Measurements from ENCODE around the gene RIT2.
"Not testable (repeated sequence)": the region's sequence is repeated elsewhere in the genome, so short reads cannot be mapped to it uniquely, and the experiment has no call there.

RIT2 gene

GRCh38 chr18:42814184-42814583 is 301.3 kb downstream of the RIT2 start:
- no peak for DNase-seq
- in situ Hi-C loops (cut with HindIII; ENCODE audit: low pct_ligation_motif_present, low pct_unique_long_range_greater_than_20kb, low sequenced_read_pairs) = no loop called here

DNA sequence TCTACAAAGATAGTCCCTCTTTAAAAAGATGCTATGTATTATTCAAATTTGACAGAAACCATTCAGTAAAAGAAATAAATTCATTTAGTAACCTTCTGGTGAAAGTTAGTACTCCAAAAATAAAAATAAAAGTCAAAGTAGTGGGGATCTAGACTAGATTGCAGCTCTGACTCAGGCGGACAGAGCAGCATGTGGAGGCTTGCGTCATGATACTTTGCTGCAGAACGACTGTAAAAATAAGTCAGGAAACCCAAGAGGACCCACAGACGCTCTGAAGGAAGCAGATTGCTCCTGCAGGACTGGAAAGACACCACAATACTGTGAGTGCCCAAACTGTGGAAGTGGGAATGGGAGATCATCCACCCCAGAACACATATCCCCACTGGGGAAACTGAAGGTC is 301.9 kb downstream of the RIT2 start:
- in situ Hi-C loops (cut with HindIII; ENCODE audit: low pct_ligation_motif_present, low pct_unique_long_range_greater_than_20kb, low sequenced_read_pairs) = no loop called here
- DNase-seq = no peak

DNA sequence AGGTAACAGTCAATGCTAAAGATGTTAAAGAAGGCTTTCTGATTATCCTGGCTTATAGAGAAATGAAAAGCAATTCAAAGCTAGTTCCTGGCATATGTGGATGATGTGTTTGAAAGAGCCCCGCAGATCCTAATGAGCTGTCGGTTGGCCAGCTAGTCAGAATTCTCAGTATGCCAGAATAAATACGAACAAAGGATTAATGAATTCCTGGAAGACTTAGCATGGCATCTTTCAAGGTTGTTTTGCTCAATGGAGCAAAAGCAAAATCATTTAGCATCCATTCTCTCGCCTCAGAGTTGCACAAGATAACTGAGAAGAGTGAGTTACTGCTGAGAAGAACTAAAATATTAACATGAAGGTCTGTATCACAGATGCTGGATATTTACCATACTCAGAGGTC is 307.6 kb downstream of the RIT2 start:
- no peak for DNase-seq
- in situ Hi-C loops (cut with HindIII; ENCODE audit: low pct_ligation_motif_present, low pct_unique_long_range_greater_than_20kb, low sequenced_read_pairs) = no loop called here

- in situ Hi-C loops (cut with HindIII; ENCODE audit: low pct_ligation_motif_present, low pct_unique_long_range_greater_than_20kb, low sequenced_read_pairs) = no loop called here
- no peak for DNase-seq
These were observed 313.8 kb downstream of the RIT2 start for GRCh38 chr18:42801706-42802105.

DNA sequence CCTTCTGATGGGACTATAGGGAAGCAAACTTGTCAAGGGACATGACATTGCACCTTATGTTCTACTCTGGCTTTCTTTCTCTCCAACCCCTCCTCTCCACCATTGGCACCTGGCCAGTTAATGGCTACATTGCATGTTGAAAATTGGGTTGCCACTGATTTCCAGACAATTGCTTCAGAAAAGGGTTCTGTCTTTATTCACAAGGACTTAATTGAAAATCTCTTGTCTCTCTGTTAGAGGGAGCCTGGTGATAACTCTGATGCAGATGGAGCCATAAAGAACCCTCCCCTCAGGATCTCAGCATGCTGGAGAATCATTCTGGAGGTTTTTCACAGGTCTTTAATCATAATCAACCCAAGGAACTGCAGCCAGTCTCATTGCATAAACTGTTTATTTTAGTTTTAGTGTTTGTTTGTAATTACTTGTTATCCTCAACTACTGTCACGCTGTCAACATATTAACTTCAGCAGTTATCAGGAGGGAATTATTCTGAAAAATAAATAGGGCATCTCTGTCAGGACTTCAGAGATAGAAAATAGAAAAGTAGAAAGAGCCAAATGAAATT is 316.8 kb downstream of the RIT2 start:
- in situ Hi-C loops (cut with HindIII; ENCODE audit: low pct_ligation_motif_present, low pct_unique_long_range_greater_than_20kb, low sequenced_read_pairs) = no loop called here
- no peak for DNase-seq

DNA sequence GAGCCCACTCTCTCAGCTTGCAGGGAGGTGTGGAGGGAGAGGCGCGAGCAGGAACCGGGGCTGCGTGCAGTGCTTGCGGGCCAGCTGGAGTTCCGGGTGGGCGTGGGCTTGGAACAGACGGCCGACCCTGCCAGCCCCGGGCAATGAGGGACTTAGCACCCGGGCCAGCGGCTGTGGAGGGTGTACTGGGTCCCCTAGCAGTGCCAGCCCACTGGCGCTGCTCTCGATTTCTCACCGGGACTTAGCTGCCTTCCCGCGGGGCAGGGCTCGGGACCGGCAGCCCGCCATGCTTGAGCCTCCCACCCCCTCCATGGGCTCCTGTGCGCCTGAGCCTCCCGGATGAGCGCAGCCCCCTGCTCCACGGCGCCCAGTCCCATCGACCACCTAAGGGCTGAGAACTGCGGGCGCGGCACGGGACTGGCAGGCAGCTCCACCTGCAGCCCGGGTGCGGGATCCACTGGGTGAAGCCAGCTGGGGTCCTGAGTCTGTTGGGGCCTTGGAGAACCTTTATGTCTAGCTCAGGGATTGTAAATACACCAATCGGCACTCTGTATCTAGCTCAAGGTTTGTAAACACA is 320.2 kb downstream of the RIT2 start:
- DNase-seq; in situ Hi-C loops (cut with HindIII; ENCODE audit: low pct_ligation_motif_present, low pct_unique_long_range_greater_than_20kb, low sequenced_read_pairs): not testable (repeated sequence)

GRCh38 chr18:42792731-42793130 is 322.8 kb downstream of the RIT2 start:
- in situ Hi-C loops (cut with HindIII; ENCODE audit: low pct_ligation_motif_present, low pct_unique_long_range_greater_than_20kb, low sequenced_read_pairs) = no loop called here
- no peak for DNase-seq

- no peak for DNase-seq
- in situ Hi-C loops (cut with HindIII; ENCODE audit: low pct_ligation_motif_present, low pct_unique_long_range_greater_than_20kb, low sequenced_read_pairs) = no loop called here
These were observed 330.9 kb downstream of the RIT2 start for GRCh38 chr18:42784632-42785031.

- no peak for DNase-seq
- in situ Hi-C loops (cut with HindIII; ENCODE audit: low pct_ligation_motif_present, low pct_unique_long_range_greater_than_20kb, low sequenced_read_pairs) = no loop called here
These were observed 332.6 kb downstream of the RIT2 start for GRCh38 chr18:42782929-42783328.

- in situ Hi-C loops (cut with HindIII; ENCODE audit: low pct_ligation_motif_present, low pct_unique_long_range_greater_than_20kb, low sequenced_read_pairs) = no loop called here
- no peak for DNase-seq
These were observed 334.1 kb downstream of the RIT2 start for GRCh38 chr18:42781298-42781815.

GRCh38 chr18:42780171-42780570 is 335.3 kb downstream of the RIT2 start:
- in situ Hi-C loops (cut with HindIII; ENCODE audit: low pct_ligation_motif_present, low pct_unique_long_range_greater_than_20kb, low sequenced_read_pairs) = no loop called here
- DNase-seq = no peak

DNA sequence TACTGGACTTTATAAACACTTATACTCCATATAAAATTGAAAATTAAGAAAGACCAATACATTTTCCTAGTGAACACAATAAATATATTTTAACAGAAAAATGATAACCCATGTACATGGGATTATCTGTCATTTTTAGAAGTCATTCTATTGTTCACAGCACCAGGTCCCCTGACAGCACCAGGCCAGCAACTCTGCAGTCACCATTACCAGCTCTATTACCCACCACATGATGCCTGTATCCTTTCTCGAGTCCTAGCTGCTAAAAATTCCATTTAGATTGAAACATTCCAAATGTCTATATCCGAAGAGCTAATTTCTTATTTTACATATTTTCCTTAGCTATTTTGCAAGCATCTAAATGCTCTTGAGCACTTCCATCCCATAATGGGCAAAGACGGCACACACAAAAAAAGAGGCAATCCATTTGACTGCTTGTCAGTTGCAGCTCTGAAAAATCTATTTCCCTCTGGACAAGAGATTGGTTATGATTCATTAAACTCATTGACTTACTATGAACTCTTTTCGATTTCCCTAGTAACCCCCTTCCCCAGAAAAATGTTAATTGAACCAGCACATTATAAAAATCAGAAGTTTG is 336.9 kb downstream of the RIT2 start:
- in situ Hi-C loops (cut with HindIII; ENCODE audit: low pct_ligation_motif_present, low pct_unique_long_range_greater_than_20kb, low sequenced_read_pairs) = no loop called here
- no peak for DNase-seq

- in situ Hi-C loops (cut with HindIII; ENCODE audit: low pct_ligation_motif_present, low pct_unique_long_range_greater_than_20kb, low sequenced_read_pairs) = no loop called here
These were observed 337.5 kb downstream of the RIT2 start for GRCh38 chr18:42778024-42778423.

DNA sequence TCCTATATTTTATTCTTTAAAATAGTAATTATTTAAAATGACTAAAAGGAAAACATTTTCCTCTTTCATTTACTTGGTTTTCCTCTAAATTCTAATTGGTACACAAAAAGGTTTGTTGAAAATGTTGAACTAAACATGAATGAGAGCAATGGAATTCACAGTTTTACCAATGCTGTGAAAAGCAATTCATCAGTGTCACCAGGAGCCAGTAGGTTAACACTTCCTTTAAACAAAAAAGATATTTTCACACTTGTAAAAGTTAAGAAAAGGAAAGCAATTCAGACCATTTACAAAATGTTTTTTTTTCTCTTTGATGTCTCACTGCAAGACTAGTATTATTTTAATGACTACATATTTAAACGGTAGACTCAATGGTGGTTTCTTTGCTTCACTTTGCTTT is 341.6 kb downstream of the RIT2 start:
- in situ Hi-C loops (cut with HindIII; ENCODE audit: low pct_ligation_motif_present, low pct_unique_long_range_greater_than_20kb, low sequenced_read_pairs) = no loop called here

More at GRCh38 chr18:42778024-42778423, 337.5 kb downstream of the RIT2 start:
- no peak for DNase-seq

DNA sequence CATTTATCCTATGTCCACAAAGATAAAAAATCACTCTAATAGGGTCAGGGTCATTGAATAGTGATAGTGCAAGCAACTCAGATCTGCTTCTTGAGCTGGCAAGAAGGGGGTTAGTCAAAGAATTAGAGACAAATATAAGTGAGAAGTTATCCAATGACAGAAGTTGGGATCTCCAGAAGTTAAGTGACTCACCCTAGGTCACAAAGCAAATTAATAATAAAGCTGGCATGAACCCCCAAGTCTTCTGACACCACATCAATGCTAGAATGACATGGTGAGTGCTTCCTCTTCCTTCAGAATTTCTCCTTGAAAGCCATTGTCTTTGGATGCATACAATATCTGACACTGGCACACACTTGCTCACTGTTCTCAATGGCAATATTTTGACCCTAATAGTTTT is 343.5 kb downstream of the RIT2 start:
- DNase-seq = no peak
- in situ Hi-C loops (cut with HindIII; ENCODE audit: low pct_ligation_motif_present, low pct_unique_long_range_greater_than_20kb, low sequenced_read_pairs) = no loop called here

More for the DNA sequence above, 341.6 kb downstream of the RIT2 start:
- no peak for DNase-seq

DNA sequence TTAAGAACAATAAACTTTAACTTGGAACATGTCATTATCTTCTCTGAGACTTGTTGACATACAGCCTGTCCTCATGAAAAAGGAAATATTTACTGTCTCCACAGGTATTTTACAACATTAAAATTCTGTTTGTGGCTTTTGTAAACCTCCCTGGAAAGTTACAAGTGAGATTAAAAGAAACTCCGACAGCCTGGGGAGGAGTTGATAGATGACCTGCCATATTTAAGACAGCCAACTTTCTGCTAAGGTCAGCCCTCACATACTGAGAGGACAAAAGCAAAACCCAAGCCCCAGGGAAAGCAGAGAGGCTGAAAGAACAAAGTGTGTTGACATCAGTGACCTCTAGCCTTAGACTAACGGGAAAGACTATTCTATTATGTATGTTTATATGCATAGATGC is 350.2 kb downstream of the RIT2 start:
- in situ Hi-C loops (cut with HindIII; ENCODE audit: low pct_ligation_motif_present, low pct_unique_long_range_greater_than_20kb, low sequenced_read_pairs) = no loop called here
- no peak for DNase-seq

DNA sequence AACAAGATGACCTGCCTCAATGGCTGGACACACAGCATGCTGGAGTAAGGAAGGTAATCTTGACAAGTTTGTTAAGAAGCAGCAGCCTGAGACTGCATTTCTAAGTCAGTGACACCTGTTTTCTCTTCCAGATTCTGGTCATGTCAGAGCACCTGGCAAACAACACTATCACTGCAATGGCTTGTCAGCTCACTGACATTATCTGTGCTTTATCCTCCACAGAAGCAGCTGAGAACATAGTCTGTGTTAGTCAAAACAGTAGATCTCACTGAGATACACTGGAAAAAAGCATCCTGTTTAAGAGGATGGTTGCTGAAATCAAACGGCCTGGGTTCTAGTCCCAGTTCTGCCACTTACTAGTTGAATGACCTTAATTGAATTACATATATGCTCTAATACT is 355.2 kb downstream of the RIT2 start:
- in situ Hi-C loops (cut with HindIII; ENCODE audit: low pct_ligation_motif_present, low pct_unique_long_range_greater_than_20kb, low sequenced_read_pairs) = no loop called here
- DNase-seq = no peak

DNA sequence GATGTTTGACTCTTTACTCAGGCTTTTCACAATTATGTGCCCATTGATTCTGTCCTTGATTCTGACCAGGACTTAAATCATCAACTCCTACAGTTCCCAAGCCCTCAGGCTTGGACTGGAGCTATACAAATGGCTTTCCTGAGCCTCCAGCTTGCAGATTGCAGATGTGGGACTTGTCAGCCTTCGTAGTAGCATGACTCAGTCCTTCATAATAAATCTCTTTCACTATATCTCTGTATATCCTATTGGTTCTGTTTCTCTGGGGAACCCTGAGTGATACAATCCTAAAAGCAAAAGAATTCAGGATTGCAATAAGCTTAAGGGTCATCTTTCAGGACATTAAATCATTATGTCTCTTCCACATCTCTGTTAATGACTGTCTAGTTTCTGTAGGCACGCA is 356.6 kb downstream of the RIT2 start:
- in situ Hi-C loops (cut with HindIII; ENCODE audit: low pct_ligation_motif_present, low pct_unique_long_range_greater_than_20kb, low sequenced_read_pairs) = no loop called here
- DNase-seq = no peak

DNA sequence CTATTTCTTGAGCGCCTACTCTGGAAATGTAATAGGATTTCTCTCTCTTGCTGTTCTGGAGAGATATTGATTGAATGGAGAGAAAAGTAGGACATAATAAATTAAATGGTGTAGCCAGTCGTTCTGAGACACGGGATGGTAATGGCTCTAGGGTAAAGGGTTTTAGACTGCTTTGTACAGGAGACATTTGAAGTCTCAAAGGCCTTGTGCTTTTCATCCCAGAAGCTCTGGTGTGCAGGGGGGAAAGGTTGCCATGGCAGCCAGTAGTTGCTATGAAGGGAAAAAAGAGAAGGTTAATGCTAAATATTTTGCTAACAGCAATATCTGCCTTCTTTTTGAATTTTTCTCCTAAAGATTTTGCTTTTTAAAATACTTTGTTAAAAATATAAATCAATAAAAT is 359.3 kb downstream of the RIT2 start:
- in situ Hi-C loops (cut with HindIII; ENCODE audit: low pct_ligation_motif_present, low pct_unique_long_range_greater_than_20kb, low sequenced_read_pairs) = no loop called here
- DNase-seq = no peak

GRCh38 chr18:42752916-42753315 is 362.6 kb downstream of the RIT2 start:
- DNase-seq = no peak

More at GRCh38 chr18:42752916-42753315, 362.6 kb downstream of the RIT2 start:
- in situ Hi-C loops (cut with HindIII; ENCODE audit: low pct_ligation_motif_present, low pct_unique_long_range_greater_than_20kb, low sequenced_read_pairs) = no loop called here

Measured in ACHN (cell line).